Measurements from ENCODE around the gene LEFTY2.
A peak's percentile ranks its signal among the peaks of the same experiment; 100 is the strongest.
"Not testable (repeated sequence)": the region's sequence is repeated elsewhere in the genome, so short reads cannot be mapped to it uniquely, and the experiment has no call there.

The LEFTY2 gene

DNA sequence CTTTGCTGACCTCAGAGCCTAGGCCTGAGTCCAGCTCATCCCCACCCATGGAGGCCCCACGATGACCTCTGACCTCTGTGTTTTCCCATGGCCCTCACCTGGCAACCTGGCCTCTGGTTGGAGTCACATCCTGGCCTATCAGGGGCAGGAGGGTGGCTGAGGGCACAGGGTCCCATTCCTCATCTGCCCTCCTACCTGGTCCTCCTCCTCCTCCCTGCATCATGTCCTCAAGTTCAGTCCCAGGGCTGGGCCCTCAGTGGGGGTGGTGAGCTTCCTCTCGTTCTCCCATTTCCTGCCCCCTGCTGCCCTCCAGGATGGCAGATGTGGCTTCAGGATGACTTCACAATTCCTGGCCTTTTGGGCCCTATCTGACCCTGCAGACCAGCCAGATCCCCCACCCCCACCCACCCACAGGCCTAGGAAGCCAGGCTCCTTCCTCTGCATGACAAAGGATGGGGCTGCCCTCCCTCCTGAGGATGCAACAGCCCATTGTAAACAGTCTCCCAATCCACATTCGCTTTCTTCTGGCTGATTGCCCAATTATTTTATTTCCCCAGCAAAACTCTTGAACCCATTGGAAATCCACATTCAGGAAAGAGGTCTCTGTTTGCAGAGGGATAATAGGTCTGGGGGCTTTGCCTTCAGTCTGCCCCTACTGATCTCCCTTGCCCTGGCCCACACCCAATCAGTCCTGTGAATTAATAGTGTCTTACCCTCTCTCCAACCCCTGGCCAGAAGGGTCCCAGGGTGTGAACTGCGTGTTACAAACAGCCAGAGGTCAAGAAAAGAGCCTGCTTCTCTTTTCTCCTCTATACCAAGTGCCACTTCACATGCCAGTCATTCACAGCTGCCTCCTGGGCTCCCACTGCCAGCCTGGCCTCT is 41.7 kb downstream of the LEFTY2 start:
- DNase-seq (ENCODE audit: low read depth) = no peak

GRCh38 chr1:225897595-225898514 is 43.2 kb downstream of the LEFTY2 start:
- DNase-seq (ENCODE audit: low read depth) = no peak

- DNase-seq (ENCODE audit: low read depth) = peak; percentile 38
Measured at GRCh38 chr1:225896937-225897549, 44.0 kb downstream of the LEFTY2 start.

- no peak for DNase-seq (ENCODE audit: low read depth)
Measured at GRCh38 chr1:225896494-225896893, 44.5 kb downstream of the LEFTY2 start.

- no peak for DNase-seq (ENCODE audit: low read depth)
Measured at GRCh38 chr1:225892307-225892706, 48.7 kb downstream of the LEFTY2 start.

DNA sequence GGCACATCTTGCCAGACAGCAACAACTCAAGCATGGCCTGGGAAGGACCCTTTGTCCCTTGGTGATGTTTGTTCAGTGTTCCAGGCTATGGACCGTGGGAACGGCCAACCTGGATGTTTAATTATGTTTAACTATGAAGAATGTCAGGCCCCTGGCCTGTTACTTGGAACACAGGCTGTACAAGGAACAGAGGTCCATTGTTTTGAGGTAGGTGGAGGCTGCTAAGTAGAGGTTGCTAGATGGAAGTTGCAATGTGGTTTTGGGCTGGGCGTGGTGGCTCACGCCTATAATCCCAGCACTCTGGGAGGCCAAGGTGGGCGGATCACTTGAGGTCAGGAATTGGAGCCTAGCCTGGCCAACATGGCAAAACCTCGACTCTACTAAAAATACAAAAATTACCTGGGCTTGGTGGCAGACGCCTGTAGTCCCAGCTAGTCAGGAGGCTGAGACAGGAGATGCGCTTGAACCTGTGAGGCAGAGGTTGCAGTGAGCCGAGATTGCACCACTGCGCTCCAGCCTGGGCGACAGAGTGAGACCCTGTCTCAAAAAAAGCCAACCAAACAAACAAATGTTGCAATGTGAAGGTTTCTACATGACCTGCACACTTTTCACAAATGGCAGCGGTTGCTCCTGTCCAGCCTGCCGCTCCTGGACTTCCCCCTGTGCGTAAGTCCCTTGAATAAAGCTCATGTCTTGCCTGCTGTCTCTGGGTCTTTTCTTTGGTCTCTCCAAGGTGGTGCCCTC is 49.6 kb downstream of the LEFTY2 start:
- DNase-seq (ENCODE audit: low read depth) = no peak

DNA sequence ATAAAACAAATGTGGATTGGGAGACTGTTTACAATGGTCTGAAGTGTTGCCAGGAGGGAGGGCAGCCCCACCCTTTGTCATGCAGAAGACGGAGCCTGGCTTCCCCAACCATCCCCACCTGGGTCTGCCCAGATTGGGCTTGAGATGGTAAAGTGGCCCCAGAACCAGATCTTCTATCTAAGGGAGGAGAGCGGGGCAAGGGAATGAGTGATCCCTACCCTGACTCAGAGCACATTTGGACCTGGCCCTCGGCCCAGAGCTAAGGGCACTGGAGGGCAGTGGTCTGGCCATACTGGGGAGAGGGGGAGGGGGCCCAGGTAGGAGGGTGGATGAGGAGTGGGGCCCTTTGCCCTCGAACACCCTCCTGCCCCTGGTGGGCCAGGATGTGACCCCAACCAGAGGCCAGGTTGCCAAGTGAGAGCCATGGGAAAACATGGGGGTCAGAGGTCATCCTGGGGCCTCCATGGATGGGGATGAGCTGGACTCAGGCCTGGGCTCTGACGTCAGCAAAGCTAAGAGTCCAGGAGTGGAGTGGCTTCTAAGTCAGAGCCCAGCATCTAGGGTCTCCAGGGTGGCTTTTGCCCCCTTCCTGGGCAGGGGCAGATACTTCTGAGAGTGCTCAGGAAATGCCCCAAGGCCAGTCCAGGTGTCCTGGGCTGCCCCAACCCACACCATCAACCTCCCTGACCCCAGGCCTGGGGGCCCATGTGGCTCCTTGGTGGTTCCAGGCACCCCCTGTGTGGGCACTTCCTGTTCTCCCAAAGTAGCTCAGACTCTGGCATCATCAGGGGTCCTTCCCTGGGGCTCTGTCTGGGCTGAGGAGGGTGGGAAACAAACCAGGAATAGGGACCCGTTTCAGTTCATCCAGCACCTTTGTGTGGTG is 50.4 kb downstream of the LEFTY2 start:
- DNase-seq (ENCODE audit: low read depth) = peak; percentile 17

DNA sequence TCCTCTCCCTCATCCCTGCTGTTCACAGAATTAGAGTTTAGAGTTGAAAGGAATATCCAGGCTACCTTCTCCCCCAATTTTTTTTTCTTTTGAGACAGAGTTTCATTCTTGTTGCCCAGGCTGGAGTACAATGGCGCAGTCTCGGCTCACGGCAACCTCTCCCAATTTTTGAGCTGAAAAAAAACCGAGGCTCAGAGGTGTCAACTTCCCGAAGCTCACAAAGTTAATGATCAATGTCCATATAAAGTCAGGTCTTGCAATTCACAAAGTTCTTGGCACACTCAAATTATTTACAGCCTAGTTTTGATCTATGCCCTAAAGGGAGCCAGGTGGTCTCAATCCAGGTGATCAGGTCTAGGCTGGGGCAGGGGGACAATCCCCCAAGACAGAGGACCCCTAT is 51.3 kb downstream of the LEFTY2 start:
- no peak for DNase-seq (ENCODE audit: low read depth)

GRCh38 chr1:225888898-225889601 is 52.0 kb downstream of the LEFTY2 start, which contains the start of gene LEFTY1:
Gene LEFTY1, minus strand, starts transcription at chr1:225889146. Its CDS starts 80 bp downstream, at chr1:225889066.
- no peak for DNase-seq (ENCODE audit: low read depth)

GRCh38 chr1:225888289-225888897 is 52.6 kb downstream of the LEFTY2 start:
- DNase-seq (ENCODE audit: low read depth) = no peak

- DNase-seq (ENCODE audit: low read depth) = not testable (repeated sequence)
Measured at GRCh38 chr1:225887554-225888288, 53.3 kb downstream of the LEFTY2 start.

- DNase-seq (ENCODE audit: low read depth) = no peak
Measured at GRCh38 chr1:225887030-225887314, 54.0 kb downstream of the LEFTY2 start.

Measured in ELR (cell line).